Activated naive CD4-positive, alpha-beta T cell treated with anti-CD3 and anti-CD28 coated beads, Interleukin-2, amount 10 ng/mL, durations not matched to agents 7 days and 5 days (primary cell): Measurements from ENCODE around the gene DBNL.

Experiments used
- CTCF ChIA-PET: fragments of 350-600 bp; sonication (Branson Sonifier 250); formaldehyde crosslinking; loops from one replicate; lab custom pipeline; 2021; ENCODE audit warnings: antibody characterized with exemption; lab: Charles Lee
- DNase-seq: peaks from one replicate; pipeline ENCODE4 v3.0.0-alpha.2; 2020
- H3K27ac Mint-ChIP-seq: one replicate; pipeline ENCODE4 v1.8.0; 2021; ENCODE audit warnings: mild to moderate bottlenecking, moderate library complexity, mixed read lengths
- H3K27me3 Mint-ChIP-seq: one replicate; pipeline ENCODE4 v1.8.0; 2021; ENCODE audit warnings: mild to moderate bottlenecking, mixed read lengths
- H3K36me3 Mint-ChIP-seq: one replicate; pipeline ENCODE4 v1.8.0; 2021; ENCODE audit warnings: mixed read lengths
- H3K4me1 Mint-ChIP-seq: one replicate; pipeline ENCODE4 v1.8.0; 2021; ENCODE audit warnings: mixed read lengths
- H3K4me3 Mint-ChIP-seq: one replicate; pipeline ENCODE4 v1.8.0; 2021; ENCODE audit warnings: mild to moderate bottlenecking, moderate library complexity, mixed read lengths
- H3K9me3 Mint-ChIP-seq: one replicate; pipeline ENCODE4 v1.8.0; 2021; ENCODE audit warnings: mixed read lengths

Gene DBNL

GRCh38 chr7:44106311-44107065 lies 62.0 kb downstream of the DBNL start:
- Mint-ChIP-seq H3K27me3 (peaks cover 50% of the 10 kb centered on the region), H3K9me3 (no peaks in the 10 kb centered on the region), H3K4me1 (peaks cover 3% of the 10 kb centered on the region), H3K27ac (no peak overlapping the region), H3K4me3 (no peak overlapping the region), H3K36me3 (no peaks in the 10 kb centered on the region)
- CTCF ChIA-PET: interaction anchor here (1.2 kb wide), 1 partner anchor 108 kb away, joined by 3 read pairs; no protein-coding TSS in a partner anchor
- DNase-seq: no peak

DNA sequence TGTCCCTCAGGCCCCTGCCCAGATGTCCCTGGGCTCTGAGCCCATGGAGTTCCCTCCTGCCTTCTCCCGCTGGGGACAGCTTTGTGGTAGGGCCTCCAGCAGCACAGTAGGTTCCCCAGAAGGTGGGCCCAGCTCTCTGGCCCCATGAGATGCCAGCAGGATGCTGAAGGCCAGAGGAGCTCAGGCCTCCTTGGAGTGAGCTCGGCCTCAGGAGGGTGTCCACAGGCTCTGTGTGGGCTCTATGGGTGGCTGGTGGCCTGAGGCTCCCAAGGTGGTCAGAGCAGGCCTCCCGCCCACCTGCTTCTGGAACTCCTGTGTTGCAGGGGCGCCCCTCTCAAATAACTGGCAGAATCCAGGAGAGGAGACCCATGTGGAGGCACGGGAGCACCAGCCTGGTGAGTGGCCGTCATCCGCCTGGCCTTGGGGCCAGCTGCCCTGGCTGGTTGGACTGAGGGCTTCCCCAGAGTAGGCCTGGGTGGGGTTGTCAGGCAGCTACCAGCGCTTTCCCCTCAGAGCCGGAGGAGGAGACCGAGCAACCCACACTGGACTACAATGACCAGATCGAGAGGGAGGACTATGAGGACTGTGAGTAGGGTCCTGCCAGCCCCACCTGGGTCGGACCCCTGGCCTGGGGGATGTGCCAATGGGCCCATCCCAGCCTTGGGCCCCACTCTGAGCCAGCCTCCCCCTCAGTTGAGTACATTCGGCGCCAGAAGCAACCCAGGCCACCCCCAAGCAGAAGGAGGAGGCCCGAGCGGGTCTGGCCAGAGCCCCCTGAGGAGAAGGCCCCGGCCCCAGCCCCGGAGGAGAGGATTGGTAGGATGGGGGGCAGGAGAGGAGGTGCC lies 62.8 kb downstream of the DBNL start:
- H3K4me1 Mint-ChIP-seq: peaks cover 3% of the 10 kb centered on the region
- no peaks in the 10 kb centered on the region for H3K36me3 Mint-ChIP-seq
- peaks cover 42% of the 10 kb centered on the region for H3K27me3 Mint-ChIP-seq
- no peak overlapping the region for H3K27ac Mint-ChIP-seq
- no peaks in the 10 kb centered on the region for H3K9me3 Mint-ChIP-seq
- DNase-seq: no peak
- H3K4me3 Mint-ChIP-seq: no peak overlapping the region
- CTCF ChIA-PET: no interaction called here

GRCh38 chr7:44107961-44108767 lies 63.7 kb downstream of the DBNL start:
- DNase-seq: no peak
- Mint-ChIP-seq H3K27me3 (peaks cover 33% of the 10 kb centered on the region), H3K9me3 (no peaks in the 10 kb centered on the region), H3K4me3 (no peak overlapping the region), H3K36me3 (no peaks in the 10 kb centered on the region), H3K4me1 (peaks cover 3% of the 10 kb centered on the region), H3K27ac (no peak overlapping the region)
- CTCF ChIA-PET: no interaction called here

DNA sequence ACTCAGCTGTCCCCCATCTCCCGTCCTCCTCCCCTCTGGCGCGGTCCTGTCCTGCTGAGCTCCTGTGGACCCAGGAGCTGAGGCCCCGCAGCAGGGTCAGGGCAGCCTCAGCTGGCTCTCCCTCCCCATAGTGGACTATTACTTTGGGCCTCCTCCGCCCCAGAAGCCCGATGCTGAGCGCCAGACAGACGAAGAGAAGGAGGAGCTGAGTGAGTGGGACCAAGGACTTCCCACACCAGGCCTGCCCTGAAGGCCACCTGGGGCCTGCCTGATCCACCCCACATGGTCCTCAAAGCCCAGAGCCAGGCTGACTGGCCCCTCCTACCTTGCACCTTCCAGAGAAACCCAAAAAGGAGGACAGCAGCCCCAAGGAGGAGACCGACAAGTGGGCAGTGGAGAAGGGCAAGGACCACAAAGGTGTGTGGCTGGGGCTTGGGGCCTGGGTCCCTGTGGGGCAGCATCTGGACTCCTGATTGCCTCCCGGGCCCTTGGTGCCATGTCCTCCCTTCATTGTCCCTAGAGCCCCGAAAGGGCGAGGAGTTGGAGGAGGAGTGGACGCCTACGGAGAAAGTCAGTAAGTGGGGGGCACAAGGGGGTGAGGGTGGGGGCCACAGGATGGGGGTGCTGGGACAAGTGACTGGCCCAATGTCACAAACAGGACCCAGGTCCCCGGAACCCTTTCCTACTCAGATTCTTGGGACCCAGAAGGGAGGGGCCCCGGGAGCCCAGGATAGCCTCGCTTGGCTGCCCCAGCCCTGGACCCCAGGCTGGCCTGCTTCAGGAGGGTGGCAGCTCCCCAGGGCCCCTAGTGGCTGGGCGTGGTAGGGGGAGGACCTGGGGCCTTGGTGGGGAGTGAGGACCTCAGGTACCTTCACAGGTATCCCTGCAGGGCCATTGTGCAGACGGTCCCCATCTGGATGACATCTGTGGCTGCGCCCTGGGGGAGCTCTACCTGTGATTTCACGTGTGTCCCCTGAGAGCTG lies 64.6 kb downstream of the DBNL start:
- Mint-ChIP-seq H3K27ac (no peak overlapping the region), H3K27me3 (peaks cover 25% of the 10 kb centered on the region), H3K4me1 (peaks cover 3% of the 10 kb centered on the region), H3K9me3 (no peaks in the 10 kb centered on the region), H3K4me3 (no peak overlapping the region), H3K36me3 (peaks cover 4% of the 10 kb centered on the region)
- DNase-seq: no peak
- CTCF ChIA-PET: interaction anchor here (1.2 kb wide), 1 partner anchor 17 kb away, joined by 3 read pairs; no protein-coding TSS in a partner anchor

DNA sequence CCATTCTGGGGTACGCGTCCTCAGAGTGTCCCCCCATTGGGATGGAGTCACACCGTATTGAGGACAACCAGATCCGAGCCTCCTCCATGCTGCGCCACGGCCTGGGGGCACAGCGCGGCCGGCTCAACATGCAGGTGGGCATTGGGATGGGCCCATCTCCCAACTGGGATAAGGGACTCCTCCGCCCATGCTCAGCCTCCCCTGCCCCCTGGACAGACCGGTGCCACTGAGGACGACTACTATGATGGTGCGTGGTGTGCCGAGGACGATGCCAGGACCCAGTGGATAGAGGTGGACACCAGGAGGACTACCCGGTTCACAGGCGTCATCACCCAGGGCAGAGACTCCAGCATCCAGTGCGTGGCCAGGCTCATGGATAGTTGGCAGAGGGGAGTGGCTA lies 65.5 kb downstream of the DBNL start:
- Mint-ChIP-seq H3K9me3 (no peaks in the 10 kb centered on the region), H3K27me3 (peaks cover 16% of the 10 kb centered on the region), H3K4me3 (no peak overlapping the region), H3K4me1 (peaks cover 3% of the 10 kb centered on the region), H3K36me3 (peaks cover 8% of the 10 kb centered on the region), H3K27ac (no peak overlapping the region)
- CTCF ChIA-PET: interaction anchor here (1.2 kb wide), 1 partner anchor 16 kb away, joined by 3 read pairs; no protein-coding TSS in a partner anchor
- DNase-seq: no peak

DNA sequence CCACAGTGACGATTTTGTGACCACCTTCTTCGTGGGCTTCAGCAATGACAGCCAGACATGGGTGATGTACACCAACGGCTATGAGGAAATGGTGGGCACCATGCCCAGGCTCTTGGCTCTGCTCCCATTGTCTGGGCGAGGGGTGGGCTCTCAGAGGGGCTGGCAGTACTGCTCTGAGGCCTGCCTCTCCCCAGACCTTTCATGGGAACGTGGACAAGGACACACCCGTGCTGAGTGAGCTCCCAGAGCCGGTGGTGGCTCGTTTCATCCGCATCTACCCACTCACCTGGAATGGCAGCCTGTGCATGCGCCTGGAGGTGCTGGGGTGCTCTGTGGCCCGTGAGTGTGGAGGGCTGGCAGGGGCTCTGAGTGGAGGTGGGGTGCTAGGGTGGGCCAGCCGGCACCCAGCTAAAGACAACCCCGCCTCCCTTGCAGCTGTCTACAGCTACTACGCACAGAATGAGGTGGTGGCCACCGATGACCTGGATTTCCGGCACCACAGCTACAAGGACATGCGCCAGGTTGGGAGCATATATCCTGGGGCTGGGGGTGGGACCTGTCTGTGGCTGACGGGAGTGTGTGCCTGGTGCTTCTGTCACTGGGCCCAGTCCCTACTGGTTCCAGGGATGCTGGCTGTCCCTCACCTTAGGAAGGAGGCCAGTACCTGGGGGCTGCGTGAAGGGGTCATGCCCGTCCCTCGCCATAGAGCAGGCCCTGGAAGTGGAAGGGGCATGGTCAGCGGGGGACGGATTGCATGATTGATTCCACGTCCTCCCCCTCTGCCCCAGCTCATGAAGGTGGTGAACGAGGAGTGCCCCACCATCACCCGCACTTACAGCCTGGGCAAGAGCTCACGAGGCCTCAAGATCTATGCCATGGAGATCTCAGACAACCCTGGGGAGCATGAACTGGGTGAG lies 66.5 kb downstream of the DBNL start:
- DNase-seq: no peak
- no peaks in the 10 kb centered on the region for H3K4me1 Mint-ChIP-seq
- H3K4me3 Mint-ChIP-seq: no peak overlapping the region
- no peak overlapping the region for H3K27ac Mint-ChIP-seq
- CTCF ChIA-PET: no interaction called here
- H3K27me3 Mint-ChIP-seq: peaks cover 6% of the 10 kb centered on the region
- H3K9me3 Mint-ChIP-seq: no peaks in the 10 kb centered on the region
- H3K36me3 Mint-ChIP-seq: peaks cover 8% of the 10 kb centered on the region
